DMS153 (cell line): ENCODE data around the gene KCNIP3.

Source experiments
- DNase-seq: peaks from one replicate; lab custom pipeline; 2025; lab: John Stamatoyannopoulos, UW

Gene KCNIP3

DNA sequence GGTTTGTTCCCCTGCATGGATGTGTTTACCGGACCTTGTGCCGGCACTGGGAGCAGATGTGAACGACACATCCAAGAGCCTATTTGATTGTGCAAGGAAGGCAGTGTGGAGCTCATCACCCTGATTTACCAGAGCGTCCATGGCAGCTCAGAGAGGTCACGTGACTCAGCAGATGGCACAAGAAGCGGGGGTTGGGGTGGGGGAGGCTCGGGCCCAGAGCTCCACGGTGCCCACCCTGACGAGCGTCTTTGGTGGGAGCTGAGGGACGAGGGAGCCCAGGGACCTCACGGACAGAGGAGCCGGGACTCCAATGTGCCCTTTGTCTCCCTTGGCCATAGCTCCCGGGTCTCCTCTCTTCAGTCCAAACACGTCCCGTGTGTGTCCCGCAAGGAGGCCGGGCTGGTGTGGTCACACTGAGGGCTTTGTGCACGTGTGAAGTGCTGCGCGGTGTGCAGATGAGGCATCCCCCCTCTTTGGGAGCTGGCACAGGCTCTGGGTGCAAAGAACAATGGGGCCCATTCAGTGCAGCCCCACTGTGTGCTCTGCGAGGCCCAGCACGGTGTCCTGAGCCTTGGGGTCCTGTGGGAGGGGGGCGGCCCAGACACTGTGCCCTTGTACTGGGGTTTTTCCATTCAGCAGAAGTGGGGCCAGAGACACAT lies 15.5 kb downstream of the KCNIP3 start:
- no peak for DNase-seq

DNA sequence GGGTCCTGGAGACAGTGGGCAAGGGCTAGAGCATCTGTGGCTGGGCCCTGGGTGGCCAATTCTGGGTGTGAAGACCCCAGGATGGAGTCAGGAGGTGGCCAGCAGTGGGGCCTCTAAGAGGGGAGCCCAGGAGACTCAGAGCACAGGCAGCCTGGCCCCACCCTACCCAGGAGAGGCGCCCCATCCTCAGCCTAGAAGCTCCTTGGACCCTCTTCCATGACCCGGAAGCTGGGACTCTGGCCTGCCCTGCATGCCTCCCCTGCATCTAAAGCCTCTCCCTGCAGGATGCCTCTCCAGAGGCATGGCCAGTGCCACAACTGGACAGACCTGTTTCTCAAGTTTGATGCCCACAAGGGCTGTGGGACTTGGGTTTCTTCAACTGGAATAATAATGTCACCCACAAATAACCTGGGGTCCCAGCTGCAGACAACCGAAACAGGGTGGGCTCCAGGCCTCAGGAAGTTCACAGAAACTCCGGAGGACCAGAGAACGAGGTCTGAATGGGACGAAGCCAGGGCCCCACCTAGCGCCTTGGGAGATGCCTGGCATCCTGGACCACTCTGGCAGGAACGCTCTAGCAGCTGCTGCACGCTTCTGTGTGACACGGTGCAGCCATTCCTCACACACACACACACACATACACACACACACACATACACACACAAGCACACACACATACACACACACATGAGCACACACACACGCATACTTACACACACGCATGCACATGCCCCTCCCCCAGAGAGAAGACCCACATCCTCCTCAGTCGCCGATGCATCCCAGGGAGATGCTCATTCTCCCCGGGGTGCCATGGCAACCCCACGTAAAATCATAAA lies 16.4 kb downstream of the KCNIP3 start:
- DNase-seq = no peak

DNA sequence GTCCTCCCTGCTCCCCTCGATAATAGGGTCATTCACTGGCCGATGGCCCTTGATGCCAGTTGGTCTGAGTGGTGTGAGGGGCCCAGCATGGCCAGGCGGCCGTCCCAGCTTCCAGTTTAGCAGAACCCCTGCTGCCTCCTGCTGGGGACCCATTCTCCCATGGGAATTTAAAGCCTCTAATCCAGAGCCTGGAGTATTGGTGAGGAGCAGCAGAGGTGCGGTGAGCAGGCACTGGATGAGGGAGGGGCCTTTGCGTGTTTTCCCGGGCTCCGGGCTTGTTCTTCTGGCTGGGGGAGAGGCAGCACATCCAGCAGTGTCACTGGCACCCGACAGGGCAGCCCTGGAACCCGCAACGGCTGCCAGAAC lies 17.4 kb downstream of the KCNIP3 start:
- DNase-seq = no peak

- DNase-seq = no peak
Measured at GRCh38 chr2:95314964-95315611, 17.9 kb downstream of the KCNIP3 start.

DNA sequence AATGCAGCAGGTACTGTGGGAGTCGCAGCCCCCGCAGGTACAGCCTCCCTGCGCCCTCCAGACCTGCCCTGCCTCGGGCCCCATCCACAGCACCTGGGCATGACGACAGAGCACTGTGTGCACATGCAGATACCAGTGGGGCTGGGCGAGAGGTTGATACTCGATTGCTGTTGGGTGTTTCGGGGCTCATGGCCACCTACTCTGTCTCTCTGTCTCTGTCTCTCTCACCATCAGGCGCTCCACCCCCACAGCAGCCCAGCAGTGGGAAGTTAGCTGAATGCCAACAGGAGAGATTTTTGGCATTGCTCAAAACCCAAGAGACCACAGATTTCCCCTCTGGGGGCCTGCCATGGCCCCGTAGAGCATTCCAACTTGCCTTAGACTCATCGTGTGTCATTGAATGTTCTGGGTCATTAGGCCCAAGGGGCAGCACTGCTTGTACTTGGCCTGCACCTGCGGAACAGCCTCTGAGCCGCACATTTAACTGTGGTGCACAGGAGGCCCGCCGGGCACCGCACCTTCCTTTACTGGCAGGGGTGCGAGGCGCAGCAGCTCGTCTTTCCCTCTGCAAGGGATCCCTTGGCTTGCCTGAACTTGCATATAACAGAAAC lies 18.8 kb downstream of the KCNIP3 start:
- DNase-seq = no peak

DNA sequence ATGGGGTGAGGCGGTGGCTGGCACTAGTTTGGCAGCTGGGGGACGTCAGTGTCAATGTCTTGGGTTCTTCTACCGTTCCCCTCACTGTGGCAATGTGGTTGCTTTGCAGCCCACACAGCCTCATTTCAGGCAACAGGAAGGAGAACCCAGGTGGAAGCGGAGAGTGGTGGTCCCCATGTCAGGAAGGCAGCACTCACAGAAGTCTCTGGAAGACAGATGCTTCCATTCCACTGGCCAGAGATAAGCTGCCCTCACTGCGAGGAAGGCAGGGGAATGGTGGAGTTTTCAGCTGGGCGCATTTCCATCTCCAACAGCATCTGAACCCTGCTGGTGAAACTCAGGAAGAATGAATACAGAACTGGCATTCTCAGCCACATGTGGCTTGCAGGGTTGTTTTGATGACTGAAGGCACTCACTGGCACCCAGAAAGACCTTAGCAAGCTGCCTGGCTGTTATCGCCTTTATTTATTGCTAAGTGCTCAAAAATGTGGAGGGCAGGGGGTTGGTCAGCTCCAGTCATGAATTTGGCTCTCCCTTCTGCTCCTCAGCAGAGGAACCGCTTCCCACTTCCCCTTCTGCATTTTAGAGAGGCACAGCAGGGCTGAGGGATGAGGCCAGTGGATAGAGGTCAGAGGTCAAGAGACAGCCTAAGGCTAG lies 19.4 kb downstream of the KCNIP3 start:
- DNase-seq = no peak

- DNase-seq = no peak
Measured at GRCh38 chr2:95317123-95317500, 20.0 kb downstream of the KCNIP3 start.

GRCh38 chr2:95317665-95318425 lies 20.7 kb downstream of the KCNIP3 start:
- no peak for DNase-seq

DNA sequence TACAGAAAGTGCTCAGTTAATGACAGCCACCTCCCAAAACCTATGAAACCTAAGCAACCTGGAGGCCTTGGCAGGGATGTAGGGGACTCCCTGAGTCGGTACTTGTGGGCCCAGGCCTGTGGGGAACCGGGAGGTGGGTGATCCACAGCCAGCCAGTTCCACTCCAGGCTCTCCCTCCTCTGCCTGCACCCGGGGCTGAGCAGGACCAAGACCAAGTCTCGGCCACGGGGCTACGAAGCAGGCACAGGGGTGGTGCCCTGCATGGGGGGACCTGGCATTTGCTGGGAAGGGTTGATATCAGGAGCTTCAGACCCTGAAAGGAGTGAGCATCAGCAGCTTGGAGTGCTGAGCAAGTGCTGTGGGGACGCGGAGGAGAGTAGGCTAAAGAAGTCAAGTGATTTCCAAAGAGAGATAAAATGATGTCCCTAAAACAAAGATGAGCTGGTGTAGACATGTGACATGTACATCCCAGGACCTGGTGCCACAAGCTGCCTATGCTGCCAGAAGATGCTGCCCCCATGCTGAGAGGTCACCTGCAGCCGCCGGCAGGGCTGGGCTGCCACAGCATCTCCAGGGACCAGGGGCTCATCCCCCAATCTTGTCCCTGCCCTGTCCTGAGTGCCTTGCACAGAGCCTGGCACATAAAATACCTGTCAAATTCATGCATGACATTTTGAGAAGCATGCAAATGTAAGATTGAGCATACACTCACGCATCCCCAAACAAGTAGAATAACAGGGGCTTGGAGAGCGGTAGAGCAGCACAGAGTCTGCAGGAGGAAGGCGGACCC lies 21.5 kb downstream of the KCNIP3 start:
- no peak for DNase-seq

DNA sequence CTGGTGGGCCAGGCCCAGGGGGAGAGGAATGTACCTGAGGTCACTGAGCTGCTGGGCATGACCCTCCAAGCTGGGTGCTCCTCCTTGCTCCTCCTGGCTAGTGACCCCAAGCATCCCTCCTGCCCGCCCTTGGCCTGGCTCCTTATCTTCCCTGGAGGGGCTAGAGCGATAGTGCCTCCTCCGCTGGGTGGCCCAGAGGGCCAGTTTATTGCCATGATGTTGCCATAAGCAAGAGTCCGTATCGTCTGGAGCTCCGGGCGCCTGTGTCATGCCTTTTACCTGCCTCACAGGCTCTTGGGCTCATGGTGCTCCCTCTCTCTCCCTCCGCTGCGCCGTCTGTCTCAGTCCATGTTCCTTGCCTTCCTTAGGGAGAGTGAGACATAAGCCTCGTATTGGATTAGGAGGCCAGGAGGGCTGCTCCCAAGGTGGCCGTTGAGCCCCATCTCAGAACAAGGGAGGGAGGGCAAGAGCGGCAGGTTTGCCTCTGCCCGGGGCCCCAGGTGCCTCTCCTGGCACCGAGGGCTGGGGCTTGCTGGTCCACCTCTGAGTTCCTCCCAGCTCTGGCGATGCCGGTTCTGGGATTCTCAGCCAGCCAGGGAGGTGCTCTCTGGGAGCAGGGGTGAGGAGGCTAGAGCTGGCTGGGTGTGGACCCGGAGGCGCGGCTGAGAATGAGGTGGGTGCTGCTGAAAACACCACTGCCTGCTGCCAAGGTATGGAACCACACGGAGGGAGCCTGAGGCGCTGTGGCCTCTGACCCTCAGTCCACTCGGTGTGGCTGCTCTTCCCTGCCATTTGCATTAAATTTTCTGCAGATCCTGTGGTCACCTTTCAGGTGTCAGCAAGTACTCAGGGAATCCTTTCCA lies 22.6 kb downstream of the KCNIP3 start:
- DNase-seq = no peak

- DNase-seq = no peak
Measured at GRCh38 chr2:95320344-95320712, 23.2 kb downstream of the KCNIP3 start.

DNA sequence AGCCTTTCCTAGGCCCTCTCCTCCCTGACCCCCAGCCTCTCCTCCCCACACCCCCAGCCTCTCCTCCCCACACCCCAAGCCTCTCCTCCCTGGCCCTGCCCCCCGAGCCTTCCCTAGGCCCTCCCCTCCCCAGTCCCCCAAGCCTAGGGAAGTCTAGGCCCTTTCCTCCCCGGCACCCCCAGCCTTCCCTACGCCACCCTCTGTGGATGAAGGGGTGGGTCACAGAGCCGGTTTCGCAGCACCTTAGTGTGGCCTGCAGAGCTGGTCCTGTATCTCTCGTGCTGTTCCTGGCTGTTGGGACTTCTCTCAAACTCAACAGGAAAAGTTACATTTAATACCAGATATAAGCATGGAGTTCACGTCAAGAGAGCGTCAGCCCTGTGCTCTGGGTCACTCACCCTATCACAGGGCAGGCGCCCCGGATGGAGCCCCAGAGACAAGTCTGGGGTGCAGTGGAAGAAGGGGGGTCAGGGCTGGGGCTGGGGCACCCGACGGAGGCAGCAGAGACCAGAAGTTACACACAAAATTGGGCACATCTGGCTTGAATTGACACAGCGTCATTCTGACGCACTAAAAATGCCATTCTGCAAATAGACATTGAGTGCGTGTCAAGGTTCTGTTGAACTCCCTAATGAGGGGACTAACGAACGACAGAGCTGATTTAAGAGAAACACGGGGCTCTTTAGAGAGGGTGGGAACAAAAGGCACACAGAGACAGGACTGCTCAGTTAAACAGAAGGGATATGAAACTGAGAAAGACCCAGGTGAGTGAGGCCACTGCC lies 24.0 kb downstream of the KCNIP3 start:
- no peak for DNase-seq

DNA sequence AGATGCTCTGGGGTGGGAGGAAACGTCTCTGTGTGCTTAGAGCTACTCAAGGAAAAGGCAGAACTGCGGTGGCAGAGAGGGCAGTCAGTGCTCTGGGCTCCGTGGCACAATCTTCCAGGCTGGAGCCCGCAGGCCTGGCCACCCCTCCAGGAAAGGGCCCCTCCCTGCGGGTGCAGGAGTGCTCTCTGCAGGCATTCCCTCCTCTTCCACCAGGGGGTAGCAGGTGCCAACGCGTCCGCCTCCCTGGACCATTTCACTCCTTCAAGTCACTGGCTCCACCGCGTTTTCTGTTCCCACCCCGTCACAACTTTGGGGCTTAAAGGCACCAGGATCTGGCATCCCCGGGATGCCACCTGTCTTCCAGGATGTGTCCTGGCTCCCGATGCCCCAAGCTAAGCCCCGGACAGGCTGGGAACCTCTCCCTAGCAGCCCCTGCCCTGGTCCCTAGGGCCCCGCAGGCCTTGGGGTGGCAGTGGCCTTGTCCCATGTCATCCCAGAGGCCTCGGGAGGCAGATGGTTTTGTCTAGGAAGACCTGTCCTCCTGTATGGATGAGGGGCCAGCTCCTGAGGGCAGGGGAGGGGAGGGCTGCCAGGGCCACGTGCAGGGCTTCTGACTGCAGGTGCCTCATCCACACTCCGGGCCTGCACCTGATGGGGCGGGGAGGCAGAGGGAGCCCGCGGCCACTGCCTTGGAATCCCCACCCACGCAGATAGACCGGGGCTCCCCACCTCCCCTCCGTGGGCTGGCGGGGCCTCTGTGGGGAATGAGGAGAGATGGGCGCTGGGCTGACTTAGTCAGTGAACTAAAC lies 26.4 kb downstream of the KCNIP3 start:
- DNase-seq = no peak

DNA sequence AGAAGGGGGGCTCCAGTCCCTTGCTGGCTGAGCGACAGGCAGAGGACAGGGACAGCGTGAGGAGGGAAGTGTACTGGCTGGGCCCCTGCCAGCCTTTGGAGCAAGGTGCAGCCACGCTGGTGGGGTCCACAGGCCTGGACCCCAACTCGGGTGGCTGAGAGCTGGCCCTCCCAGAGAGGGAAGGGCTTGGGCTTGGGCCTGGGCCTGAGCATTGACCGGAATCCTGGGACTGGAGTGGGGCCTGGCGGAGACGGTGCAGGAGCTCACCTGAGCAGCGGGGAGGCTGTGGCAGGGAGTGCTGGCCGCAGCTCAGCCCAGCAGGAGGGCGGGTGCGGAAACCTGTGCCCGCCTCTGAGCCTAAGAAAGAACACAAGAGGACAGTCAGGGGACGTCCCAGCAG lies 27.9 kb downstream of the KCNIP3 start:
- DNase-seq = no peak

DNA sequence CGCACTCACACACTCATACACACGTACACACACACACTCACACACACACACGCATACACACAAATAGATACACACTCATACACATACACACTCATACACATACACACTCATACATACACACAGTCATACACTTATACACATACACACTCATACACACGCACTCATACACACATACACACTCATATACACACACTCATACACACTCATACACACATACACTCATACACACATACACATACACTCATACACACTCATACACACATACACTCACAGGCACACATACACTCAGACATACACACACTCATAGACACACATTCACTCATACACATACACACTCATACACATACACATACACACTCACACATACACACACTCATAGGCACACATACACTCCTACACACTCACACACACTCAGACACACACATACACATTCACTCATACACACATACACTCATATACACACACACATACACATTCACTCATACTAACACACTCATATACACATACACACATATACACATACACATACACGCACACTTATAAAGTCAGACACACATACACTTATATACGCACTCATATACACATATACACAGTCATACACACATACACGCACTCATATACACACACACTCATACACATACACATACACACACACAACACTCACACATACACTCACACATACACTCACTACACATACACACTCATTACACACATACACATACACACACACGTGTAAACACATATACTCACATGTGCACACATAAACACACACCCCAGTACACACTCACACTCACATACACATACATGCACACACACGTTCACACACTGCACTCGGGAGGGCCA lies 28.7 kb downstream of the KCNIP3 start:
- DNase-seq = no peak

- DNase-seq = no peak
Measured at GRCh38 chr2:95326433-95327140, 29.4 kb downstream of the KCNIP3 start.

- DNase-seq = no peak
Measured at GRCh38 chr2:95327861-95328260, 30.7 kb downstream of the KCNIP3 start.
